UCSD-AML1 (cell line): ENCODE measurements around the gene WDR33.

ENCODE experiments used
- DNase-seq: peaks from one replicate; lab custom pipeline; 2025; ENCODE audit not compliant: unreplicated experiment; lab: John Stamatoyannopoulos, UW

WDR33 gene

DNA sequence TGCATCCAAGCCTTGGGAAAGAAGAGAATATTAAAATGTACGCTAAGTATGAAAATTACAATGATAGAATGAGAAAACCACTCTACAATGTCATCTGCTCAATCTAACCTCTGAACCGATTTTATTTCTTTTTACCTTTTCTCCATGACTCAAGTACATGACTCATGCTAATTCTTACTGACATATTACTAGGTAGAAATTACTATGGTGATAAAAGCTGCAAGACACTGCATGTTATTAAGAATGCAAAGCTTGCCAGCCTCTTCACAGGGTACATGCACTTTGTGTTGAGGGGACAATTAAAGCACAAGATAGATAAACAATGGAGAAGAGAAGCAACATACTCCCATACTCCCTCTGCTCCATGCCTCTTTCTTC, 89.0 kb downstream of the WDR33 start:
- DNase-seq: no peak

- no peak for DNase-seq
Observed at GRCh38 chr2:127721311-127721977, 89.5 kb downstream of the WDR33 start.

DNA sequence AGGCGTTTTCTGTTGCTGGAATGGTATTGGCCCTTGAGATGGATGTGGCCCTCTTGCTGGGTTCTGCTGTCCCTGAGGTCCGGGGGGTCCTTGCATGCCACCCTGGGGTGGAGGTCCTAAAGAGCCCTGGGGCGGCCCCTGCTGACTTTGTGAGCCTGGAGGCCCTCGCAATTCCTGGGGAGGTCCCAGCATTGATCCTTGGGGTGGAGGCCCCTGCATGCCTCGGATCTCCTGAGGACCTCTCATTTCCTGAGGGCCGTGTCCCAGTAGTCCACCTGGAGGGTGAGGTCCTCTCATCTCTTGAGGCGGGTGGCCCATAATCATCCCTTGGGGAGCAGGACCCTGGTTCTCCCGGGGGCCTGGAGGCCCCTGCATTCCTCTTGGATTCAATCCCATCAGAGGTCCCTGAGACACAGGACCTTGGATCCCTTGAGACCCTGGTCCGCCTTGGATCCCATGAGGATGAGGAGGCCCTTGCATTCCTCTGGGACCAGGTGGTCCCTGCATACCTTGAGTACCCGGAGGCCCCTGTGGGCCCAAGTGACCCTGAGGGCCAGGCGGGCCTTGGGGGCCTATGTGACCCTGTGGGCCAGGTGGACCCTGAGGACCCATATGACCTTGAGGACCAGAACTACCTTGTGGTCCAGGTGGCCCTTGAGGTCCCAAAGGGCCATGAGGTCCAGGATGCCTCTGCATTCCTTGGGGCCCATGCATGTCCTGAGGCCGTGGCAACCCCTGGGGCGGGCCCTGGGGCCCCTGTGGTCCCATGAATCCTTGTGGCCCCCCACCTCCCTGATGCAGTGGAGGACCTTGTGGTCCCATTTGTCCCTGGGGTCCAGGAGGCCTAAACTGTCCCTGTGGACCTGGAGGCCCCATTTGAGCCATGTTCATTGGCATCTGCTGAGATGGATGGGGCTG, 91.4 kb downstream of the WDR33 start:
- no peak for DNase-seq

DNA sequence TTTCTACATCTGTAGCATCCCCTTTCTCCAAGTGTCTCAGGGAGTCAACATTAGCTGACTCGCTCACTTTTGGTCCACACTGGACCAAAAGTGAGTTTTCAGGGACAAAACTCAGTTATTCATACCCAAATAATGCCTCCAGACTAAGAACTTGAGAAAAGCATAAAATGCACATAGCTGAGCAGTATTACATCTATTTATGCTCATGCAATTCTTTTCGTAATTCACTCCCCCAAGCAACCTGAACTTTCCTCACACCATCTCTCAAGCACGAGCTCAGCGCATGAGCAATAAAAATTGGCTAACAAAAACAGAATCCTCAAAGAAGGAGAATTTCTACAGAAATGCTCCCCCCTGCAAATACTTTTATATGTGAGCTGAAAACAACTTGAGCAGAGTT, 92.7 kb downstream of the WDR33 start:
- DNase-seq: no peak

GRCh38 chr2:127715778-127716449, 95.1 kb downstream of the WDR33 start:
- DNase-seq: no peak

DNA sequence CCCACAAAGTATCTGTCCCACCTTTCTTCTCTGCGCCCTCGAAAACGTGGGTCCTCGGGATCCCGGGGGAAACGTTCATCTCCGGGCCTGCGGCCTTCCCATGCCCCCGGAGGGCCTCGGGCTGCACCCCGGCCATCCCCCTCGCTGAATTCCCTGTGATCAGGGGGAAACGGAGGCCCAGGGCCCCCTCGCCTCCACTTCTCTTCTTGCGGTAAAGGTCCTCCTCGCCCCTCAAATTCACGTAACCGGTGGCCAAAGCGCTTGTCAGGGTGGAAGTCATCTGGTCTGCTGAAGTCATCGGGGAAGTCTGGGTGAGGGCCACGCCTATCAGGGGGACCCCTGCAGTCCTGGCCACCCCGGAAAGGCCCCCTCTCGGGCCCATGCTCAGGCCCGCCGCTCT, 97.4 kb downstream of the WDR33 start:
- no peak for DNase-seq

DNA sequence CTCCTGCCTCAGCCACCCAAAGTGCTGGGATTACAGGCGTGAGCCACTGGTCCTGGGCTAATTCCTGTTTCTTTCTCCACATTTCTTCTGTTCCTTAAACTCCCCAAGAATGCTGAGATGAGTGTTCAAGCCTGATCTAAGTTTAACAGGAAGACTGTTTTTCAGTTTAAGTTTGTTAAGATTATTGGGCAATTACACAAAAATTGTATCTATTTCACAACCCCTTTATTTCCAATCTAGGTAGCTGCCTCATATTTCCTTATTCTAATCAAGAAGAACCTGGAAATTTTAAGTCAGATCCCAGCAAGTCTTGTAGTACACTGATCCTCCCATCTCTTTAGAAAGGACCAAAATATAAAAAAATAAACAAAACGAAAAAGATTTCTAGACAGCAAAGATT, 98.0 kb downstream of the WDR33 start:
- DNase-seq: no peak

DNA sequence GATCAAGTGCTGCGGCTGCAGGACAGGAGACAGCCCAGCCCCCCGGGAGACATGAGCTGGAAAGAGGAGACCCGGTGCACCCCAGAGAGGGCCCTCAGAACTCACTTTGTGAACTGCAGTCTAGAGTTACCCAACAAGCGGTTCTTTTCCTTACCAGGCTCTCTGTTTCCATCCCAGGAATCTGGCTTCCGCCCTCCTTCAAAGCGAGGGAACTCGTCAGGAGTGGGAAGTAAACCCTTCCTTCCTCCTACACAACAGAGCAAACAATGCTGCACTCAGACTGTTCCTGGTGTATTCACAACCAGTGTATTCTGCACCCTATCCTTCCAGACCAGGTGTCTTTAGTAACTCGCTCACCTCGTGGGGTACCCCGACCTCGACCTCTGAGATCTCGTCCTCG, 101.6 kb downstream of the WDR33 start:
- DNase-seq: no peak

DNA sequence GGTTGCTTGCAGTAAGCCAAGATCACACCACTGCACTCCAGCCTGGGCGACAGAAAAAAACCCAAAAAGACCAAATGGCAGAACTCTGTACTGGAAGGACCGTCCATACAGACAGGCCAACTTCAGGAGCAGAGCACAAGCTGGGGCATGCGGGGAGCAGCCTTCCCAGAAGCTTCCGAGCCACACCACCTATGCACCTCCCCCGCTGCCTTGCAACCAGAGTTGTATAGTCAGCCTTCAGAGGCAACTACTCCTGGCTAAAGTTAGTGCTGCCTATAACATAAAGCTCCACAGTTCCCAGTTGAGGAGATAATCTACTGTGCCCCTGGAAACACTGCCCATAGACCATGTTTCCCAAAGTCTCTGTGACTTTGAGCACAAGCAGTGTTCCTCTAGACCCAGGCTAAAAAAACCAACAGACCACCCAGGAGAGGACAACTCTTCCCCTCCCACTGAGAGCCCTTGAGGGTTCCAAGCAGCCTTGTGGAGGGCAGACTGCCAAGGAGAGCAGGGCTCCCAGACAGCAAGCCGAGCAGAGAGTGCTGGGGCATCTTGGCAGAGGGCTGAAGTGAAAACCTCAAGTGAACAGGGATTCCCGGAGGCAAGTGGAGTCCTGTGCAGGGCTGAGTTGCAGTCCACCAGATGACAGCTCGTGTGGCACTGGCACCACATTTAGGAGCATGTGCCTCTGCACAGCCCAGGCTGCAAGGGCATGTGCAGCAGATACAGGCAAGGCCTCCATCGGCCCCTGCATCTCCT, 102.9 kb downstream of the WDR33 start:
- DNase-seq: no peak

- DNase-seq: no peak
Observed at GRCh38 chr2:127706215-127706990, 104.6 kb downstream of the WDR33 start.

DNA sequence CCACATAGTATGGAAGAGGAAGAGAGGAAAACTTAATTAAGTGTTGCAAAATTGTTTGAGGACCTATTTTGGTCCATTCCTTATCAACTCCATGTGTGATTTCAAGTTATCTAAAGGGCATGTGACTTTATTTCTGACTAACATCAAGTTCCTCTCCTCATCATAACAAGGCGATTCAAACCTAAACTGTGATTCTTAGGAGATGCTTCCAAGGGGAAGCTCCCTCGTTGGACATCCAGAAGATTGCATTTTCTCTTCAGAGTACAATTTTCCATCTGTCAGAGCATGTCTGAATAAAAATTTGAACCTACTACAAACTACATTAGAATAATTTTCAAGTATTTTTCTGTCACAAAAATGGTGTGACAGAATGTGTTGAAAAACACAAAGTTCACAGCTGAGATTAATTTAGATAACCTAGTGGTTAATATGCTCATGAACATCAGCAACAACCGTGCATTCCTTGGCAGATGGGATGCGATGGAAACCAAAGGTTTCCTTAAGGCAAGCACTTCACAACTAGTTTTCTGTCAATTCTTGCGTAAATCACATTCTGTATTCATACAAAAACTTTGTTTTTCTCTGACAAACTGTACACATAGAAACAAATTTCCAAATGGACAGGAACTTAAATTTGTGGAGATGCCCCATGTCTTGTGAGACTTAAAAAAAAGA, 105.4 kb downstream of the WDR33 start:
- DNase-seq: no peak

DNA sequence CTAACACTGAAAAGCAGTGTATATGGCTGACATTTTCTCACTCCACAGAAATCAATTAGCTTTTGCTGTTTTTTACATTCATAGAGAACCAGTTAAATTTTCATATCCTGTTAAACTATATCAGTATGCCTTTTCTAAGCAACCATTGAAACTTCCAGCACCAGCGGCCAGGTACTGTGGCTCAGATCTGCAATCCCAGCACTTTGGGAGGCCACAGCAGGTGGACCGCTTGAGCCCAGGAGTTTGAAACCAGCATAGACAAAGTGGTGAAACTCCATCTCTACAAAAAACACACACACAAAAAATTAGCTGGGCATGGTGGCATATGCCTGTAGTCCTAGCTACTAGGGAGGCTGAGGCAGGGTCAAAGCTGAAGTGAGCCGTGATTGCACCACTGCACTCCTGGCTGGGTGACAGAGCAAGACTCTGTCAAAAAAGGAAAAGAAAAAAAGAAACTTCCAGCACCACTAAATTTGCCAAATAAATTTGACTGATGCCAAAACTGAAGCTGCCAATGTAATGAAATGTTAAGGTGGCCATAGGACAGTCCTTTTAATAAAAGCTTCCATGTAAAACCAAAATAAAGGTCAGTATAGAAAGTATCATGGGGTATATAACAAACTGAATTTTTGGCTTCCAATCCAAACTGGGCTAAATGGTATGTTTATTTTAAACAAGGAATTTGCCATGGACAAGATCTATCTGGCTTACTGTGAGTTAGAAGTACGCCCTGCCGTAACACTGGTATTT, 106.2 kb downstream of the WDR33 start:
- no peak for DNase-seq

- DNase-seq: no peak
Observed at GRCh38 chr2:127703282-127703681, 107.7 kb downstream of the WDR33 start.

- no peak for DNase-seq
Observed at GRCh38 chr2:127702395-127703009, 108.5 kb downstream of the WDR33 start.

DNA sequence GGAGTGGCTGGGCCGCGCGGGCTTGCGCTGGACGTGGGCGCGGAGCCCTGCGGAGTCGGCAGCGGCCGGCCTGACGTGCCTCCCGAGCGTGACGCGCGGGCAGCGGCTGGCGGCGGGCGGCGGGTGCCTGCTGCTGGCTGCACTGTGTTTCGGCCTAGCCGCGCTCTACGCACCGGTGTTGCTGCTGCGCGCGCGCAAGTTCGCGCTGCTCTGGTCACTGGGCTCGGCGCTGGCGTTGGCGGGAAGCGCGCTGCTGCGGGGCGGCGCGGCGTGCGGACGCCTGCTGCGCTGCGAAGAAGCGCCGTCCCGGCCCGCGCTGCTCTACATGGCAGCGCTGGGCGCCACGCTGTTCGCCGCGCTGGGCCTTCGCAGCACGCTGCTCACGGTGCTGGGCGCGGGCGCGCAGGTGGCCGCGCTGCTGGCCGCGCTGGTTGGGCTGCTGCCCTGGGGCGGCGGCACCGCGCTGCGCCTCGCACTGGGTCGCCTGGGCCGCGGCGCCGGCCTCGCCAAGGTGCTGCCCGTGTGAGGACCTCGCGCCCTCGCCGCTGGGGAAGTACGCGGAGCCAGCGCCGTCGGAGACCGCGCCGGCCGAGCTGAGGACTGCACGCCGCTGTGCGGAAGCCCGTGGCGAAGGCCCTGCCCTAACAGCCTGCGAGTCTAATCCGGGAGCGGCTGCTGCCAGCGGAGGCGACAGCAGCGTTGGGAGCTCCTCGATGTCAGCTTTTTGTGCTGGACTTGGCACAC, 109.1 kb downstream of the WDR33 start:
- DNase-seq: peak; percentile 86

DNA sequence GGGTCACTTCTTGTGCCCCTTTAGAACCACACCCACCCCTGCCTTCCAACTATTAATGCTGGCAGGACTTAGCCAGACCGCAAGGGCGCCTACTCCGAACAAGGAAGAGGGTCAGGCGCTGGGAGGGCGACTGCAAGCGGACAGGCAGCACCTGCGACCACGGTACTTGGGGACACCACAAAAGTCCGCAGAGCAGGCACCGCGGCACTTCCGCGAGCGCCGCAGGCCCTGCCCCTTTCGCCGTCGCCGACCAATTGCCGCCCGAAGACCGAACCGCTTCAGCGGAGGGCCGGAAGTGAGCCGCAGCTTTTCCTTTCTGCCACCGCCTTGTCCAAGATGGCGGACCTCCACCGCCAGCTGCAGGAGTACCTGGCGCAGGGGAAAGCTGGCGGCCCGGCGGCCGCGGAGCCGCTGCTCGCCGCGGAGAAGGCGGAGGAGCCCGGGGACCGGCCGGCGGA, 109.7 kb downstream of the WDR33 start, which contains the start of gene SFT2D3:
Gene SFT2D3, plus strand, starts transcription at position 305 of the 458 bp plus-strand sequence. Its CDS starts 32 bp downstream, at position 337.
- peak; percentile 91 for DNase-seq

DNA sequence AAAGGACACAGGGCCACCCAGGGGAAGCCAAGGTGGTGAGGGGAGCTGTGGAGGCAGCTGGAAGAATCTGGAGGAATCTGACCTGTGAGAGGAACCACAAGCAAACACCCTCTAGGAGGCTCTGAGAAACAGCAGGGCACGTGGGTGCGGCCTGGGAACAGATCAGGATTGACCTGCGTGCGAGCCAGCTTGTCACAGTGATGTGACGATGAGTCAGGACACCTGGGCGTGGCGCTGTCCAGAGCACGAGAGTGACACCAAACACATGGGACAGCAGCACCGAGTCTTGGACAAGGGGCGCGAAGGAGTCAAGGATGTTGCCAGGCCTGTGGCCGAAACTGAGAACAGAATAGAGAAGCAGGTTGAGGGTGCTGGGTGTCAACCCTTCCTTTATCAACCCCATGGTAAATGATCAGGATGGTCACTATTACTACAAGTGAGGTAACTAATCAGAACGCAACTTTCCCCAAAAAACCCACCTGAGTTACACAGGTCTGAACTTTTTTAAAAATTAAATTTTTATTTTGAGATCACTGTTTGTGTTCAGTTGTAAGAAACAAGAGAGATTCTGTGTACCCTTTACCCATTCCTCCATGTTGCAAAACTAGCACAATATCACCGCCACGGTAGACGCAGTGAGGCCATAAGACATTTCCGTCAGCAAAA, 110.3 kb downstream of the WDR33 start:
- DNase-seq: peak; percentile 26
